Measurements from ENCODE around the gene SUPT5H. TPM values are rescaled to one million over a fixed set of nuclear protein-coding genes. Genes with fewer than 3 reads are reported as not detected.
"Not testable (repeated sequence)": the region's sequence is repeated elsewhere in the genome, so short reads cannot be mapped to it uniquely, and the experiment has no call there.

The SUPT5H gene
- total RNA-seq, 1 donor from 2014 or later = 157 TPM

GRCh38 chr19:39425744-39426143, 19.6 kb upstream of the SUPT5H start:
- no peak for DNase-seq (ENCODE audit: low spot score)

- no peak for DNase-seq (ENCODE audit: low spot score)
Observed at GRCh38 chr19:39426170-39426569, 19.2 kb upstream of the SUPT5H start.

- no peak for DNase-seq (ENCODE audit: low spot score)
Observed at GRCh38 chr19:39427707-39428106, 17.7 kb upstream of the SUPT5H start.

- peak; percentile 65 for DNase-seq (ENCODE audit: low spot score)
Observed at GRCh38 chr19:39428283-39429112, 16.9 kb upstream of the SUPT5H start.

GRCh38 chr19:39430675-39431593, 14.4 kb upstream of the SUPT5H start:
- peak; percentile 56 for DNase-seq (ENCODE audit: low spot score)

GRCh38 chr19:39432677-39433025, 12.7 kb upstream of the SUPT5H start:
- no peak for DNase-seq (ENCODE audit: low spot score)

GRCh38 chr19:39433480-39434079, 11.8 kb upstream of the SUPT5H start:
- DNase-seq (ENCODE audit: low spot score) = no peak

- no peak for DNase-seq (ENCODE audit: low spot score)
Observed at GRCh38 chr19:39434123-39435076, 11.0 kb upstream of the SUPT5H start.

- peak; percentile 98 for DNase-seq (ENCODE audit: low spot score)
Observed at GRCh38 chr19:39435499-39436349, 9.7 kb upstream of the SUPT5H start, which contains the start of gene RPS16. TSS of gene RPS16 (minus strand) at chr19:39435949. CDS start at chr19:39435895, 54 bp downstream.

GRCh38 chr19:39436350-39436716, 9.0 kb upstream of the SUPT5H start:
- DNase-seq (ENCODE audit: low spot score) = no peak

GRCh38 chr19:39438270-39438934, 7.0 kb upstream of the SUPT5H start:
- DNase-seq (ENCODE audit: low spot score) = no peak

- DNase-seq (ENCODE audit: low spot score) = no peak
Observed at GRCh38 chr19:39444598-39445195, 685 bp upstream of the SUPT5H start.

- DNase-seq (ENCODE audit: low spot score) = no peak
Observed at GRCh38 chr19:39446365-39447084, 1.1 kb downstream of the SUPT5H start.

- no peak for DNase-seq (ENCODE audit: low spot score)
Observed at GRCh38 chr19:39448271-39448670, 2.9 kb downstream of the SUPT5H start.

GRCh38 chr19:39449116-39449797, 3.9 kb downstream of the SUPT5H start:
- no peak for DNase-seq (ENCODE audit: low spot score)

- not testable (repeated sequence) for DNase-seq (ENCODE audit: low spot score)
Observed at GRCh38 chr19:39451257-39451656, 5.9 kb downstream of the SUPT5H start.

- no peak for DNase-seq (ENCODE audit: low spot score)
Observed at GRCh38 chr19:39463403-39463802, 18.0 kb downstream of the SUPT5H start.
